T-cell (primary cell): Measurements from ENCODE around the gene CNTNAP5. TPM values are rescaled to one million over a fixed set of nuclear protein-coding genes. Genes with fewer than 3 reads are reported as not detected.

ENCODE experiments used
- ATAC-seq, 4 experiments: fragments of 200-7000 bp in 3 of 4; fragments of 150-1000 bp in 1 of 4; cut with Tn5 transposase; replicated peaks in 1 of 4; 1 replicate in 3 of 4; 2 replicates in 1 of 4; pipeline ENCODE4 v1.10.0; 2021; ENCODE audit warnings: moderate library complexity in 3 of 4, mild to moderate bottlenecking in 2 of 4, moderate number of reproducible peaks in 1 of 4
- CTCF ChIA-PET, 2 donors: fragments of 300-600 bp; sonication (Branson Sonifier 250); formaldehyde crosslinking; loops; one replicate each; lab custom pipeline; 2022; ENCODE audit warnings: antibody characterized with exemption in 2 of 2; lab: Charles Lee
- POLR2A ChIA-PET, 2 donors: fragments of 300-600 bp; sonication (Branson Sonifier 250); formaldehyde crosslinking; loops; one replicate each; lab custom pipeline; 2022; ENCODE audit warnings: antibody characterized with exemption in 2 of 2; lab: Charles Lee
- DNase-seq, 35 experiments: peaks; one replicate each; pipeline versions ENCODE4 v3.0.0 to v3.0.0-alpha.2; 2013 to 2023
- H3K27ac ChIP-seq: one replicate; pipeline ENCODE4 v1.5.1; 2013; ENCODE audit warnings: low read length
- H3K27me3 ChIP-seq, 2 experiments: replicated peaks in 1 of 2; 1 replicate in 1 of 2; 2 replicates in 1 of 2; pipeline versions ENCODE4 v1.6.1 to v1.7.0; 2013; ENCODE audit warnings: low read length in 1 of 2, mixed read lengths in 1 of 2; ENCODE audit not compliant: control insufficient read depth in 2 of 2, insufficient read depth in 2 of 2; ENCODE audit errors: extremely low read depth in 1 of 2
- H3K36me3 ChIP-seq, 2 donors: 1 replicate in 1 of 2; 2 replicates in 1 of 2; pipeline versions ENCODE4 v1.6.1 to v1.7.0; 2013; ENCODE audit warnings: low read length in 1 of 2; ENCODE audit not compliant: control insufficient read depth in 2 of 2, insufficient read depth in 1 of 2; ENCODE audit errors: extremely low read depth in 1 of 2
- H3K4me1 ChIP-seq, 2 experiments: 1 replicate in 1 of 2; 2 replicates in 1 of 2; pipeline versions ENCODE4 v1.6.1 to v1.7.0; 2013; ENCODE audit warnings: low read length in 2 of 2, mixed read lengths in 1 of 2; ENCODE audit not compliant: insufficient read depth in 2 of 2, control insufficient read depth in 1 of 2; ENCODE audit errors: extremely low read depth in 1 of 2
- H3K4me3 ChIP-seq, 2 donors: 1 replicate in 1 of 2; 2 replicates in 1 of 2; pipeline versions ENCODE4 v1.5.1 to v1.7.0; 2013; ENCODE audit warnings: mild to moderate bottlenecking in 2 of 2, low read length in 1 of 2, moderate library complexity in 1 of 2; ENCODE audit not compliant: control insufficient read depth in 1 of 2; ENCODE audit errors: extremely low read depth in 1 of 2
- H3K9me3 ChIP-seq: 2 replicates; pipeline ENCODE4 v1.7.0; 2013
- H3K27ac Mint-ChIP-seq, 2 donors: one replicate each; pipeline ENCODE4 v1.8.0; 2020 to 2021; ENCODE audit warnings: mild to moderate bottlenecking in 2 of 2, mixed read lengths in 2 of 2
- H3K27me3 Mint-ChIP-seq, 2 donors: one replicate each; pipeline ENCODE4 v1.8.0; 2021 to 2022; ENCODE audit warnings: mixed read lengths in 2 of 2
- H3K36me3 Mint-ChIP-seq: one replicate; pipeline ENCODE4 v1.8.0; 2021; ENCODE audit warnings: mixed read lengths
- H3K4me1 Mint-ChIP-seq, 3 donors: one replicate each; pipeline ENCODE4 v1.8.0; 2020 to 2022; ENCODE audit warnings: mixed read lengths in 3 of 3, mild to moderate bottlenecking in 1 of 3
- H3K4me3 Mint-ChIP-seq, 3 donors: one replicate each; pipeline ENCODE4 v1.8.0; 2020 to 2022; ENCODE audit warnings: mild to moderate bottlenecking in 3 of 3, mixed read lengths in 3 of 3, moderate library complexity in 3 of 3
- H3K9me3 Mint-ChIP-seq, 3 donors: one replicate each; pipeline ENCODE4 v1.8.0; 2020 to 2022; ENCODE audit warnings: mixed read lengths in 3 of 3
- WGBS: methylation state at CpG from one replicate; pipeline ENCODE4 v1.1.5; 2013; ENCODE audit warnings: missing lambda C conversion rate; ENCODE audit not compliant: insufficient coverage; 5-methylcytosine and 5-hydroxymethylcytosine counted together
- total RNA-seq, 35 experiments: library from RNA in 6 of 35; stranded (reverse) in 6 of 35; fragments of 120-200 nt in 1 of 35; gene quantifications; one replicate each; pipeline versions ENCODE4 v1.2.1 to v1.2.4 and lab custom pipeline; 2013 to 2026

Gene CNTNAP5
- total RNA-seq, 5 donors from 2014 or later (not counting 1 experiment from before 2014, with no cell fraction given): not detected

DNA sequence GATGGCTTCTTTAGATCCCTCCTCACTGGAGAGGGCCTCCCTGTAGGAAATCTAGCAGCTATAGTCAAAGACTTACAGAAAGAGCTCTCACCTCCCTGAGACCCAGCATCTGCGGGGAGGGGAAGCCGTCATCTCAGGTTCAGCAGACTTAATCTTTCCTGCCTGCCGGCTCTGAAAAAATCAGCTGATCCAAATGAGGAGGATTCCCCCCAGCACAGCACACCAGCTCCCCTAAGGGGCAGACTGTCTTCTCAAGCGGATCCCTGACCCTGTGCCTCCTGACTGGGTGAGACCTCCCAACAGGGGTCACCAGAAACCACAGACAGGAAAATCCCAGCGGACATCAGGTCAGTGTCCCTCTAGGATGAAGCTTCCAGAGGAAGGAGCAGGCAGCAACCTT, 601.9 kb downstream of the CNTNAP5 start:
- H3K4me1 Mint-ChIP-seq: no peaks in the 10 kb centered on the region
- H3K4me3 ChIP-seq: no peak overlapping the region
- no peak overlapping the region for H3K4me3 Mint-ChIP-seq

DNA sequence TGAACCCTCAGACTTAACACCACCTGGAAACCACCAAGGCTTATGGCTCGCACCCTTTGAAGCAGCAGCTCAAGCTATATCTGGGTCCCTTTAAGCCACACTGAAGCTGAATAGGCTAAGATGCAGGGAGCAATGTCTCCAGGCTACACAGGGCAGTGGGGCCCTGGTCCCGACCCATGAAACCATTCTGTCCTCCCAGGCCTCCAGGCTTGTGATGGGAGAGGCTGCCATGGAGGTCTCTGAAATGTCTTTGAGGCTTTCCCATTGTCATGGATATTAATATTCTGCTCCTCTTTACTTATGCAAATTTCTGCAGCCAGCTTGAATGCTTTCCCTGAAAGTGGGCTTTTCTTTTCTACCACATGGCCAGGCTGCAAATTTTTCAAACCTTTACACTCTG, 608.7 kb downstream of the CNTNAP5 start:
- ATAC-seq: no peak
- ChIA-PET CTCF (no interaction called here), POLR2A (no interaction called here)
- no peaks in the 10 kb centered on the region for H3K4me1 ChIP-seq
- Mint-ChIP-seq H3K9me3 (peaks cover 12 to 18% (median 17%) of the 10 kb centered on the region in 3 donors), H3K27ac (no peak overlapping the region), H3K4me1 (no peaks in the 10 kb centered on the region), H3K27me3 (no peaks in the 10 kb centered on the region), H3K4me3 (no peak overlapping the region), H3K36me3 (no peaks in the 10 kb centered on the region)
- 100% methylated on average over 1 of the region's 2 CpGs for WGBS
- no peak overlapping the region for H3K4me3 ChIP-seq
- H3K27me3 ChIP-seq: no peaks in the 10 kb centered on the region
- H3K36me3 ChIP-seq: no peaks in the 10 kb centered on the region
- no peak overlapping the region for H3K27ac ChIP-seq
- H3K9me3 ChIP-seq: no peaks in the 10 kb centered on the region
- DNase-seq: no peak

More for the DNA sequence above, 601.9 kb downstream of the CNTNAP5 start:
- Mint-ChIP-seq H3K36me3 (no peaks in the 10 kb centered on the region), H3K27me3 (no peaks in the 10 kb centered on the region), H3K27ac (no peak overlapping the region), H3K9me3 (peaks cover 3 to 28% (median 8%) of the 10 kb centered on the region in 3 donors)
- Histone ChIP-seq H3K9me3 (no peaks in the 10 kb centered on the region), H3K27ac (no peak overlapping the region), H3K36me3 (no peaks in the 10 kb centered on the region), H3K27me3 (no peaks in the 10 kb centered on the region), H3K4me1 (no peaks in the 10 kb centered on the region)
- ATAC-seq (no peak), DNase-seq (no peak)
- ChIA-PET POLR2A (no interaction called here), CTCF (no interaction called here)
- 90% methylated on average over 5 of the region's 5 CpGs for WGBS

DNA sequence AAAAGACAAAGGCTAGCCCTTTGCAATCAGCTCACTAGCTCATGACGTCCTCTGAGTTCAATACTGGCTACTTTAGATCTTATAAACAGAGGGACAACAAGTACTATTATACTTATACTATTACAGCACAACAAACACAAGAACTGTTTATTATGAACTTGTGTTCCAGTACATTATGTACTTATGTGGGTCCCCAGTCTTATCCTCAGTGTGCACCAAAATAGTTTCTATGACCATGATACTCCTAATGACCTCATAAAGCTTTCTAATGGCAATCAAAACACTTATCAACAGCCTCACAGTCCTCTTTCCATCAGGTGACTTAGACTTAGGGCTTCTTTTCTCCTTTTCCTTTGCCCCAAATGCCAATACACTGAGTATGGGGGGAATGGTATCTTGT, 614.4 kb downstream of the CNTNAP5 start:
- CTCF ChIA-PET: no interaction called here
- H3K9me3 Mint-ChIP-seq: peaks cover 8 to 9% (median 8%) of the 10 kb centered on the region in 3 donors
- H3K27ac Mint-ChIP-seq: no peak overlapping the region
- H3K4me3 ChIP-seq: no peak overlapping the region
- ATAC-seq (no peak), DNase-seq (no peak)
- WGBS: no CpG with 5 or more reads among the region's 1 CpG
- H3K36me3 ChIP-seq: no peaks in the 10 kb centered on the region
- H3K4me1 ChIP-seq: no peaks in the 10 kb centered on the region
- H3K27ac ChIP-seq: no peak overlapping the region
- H3K27me3 ChIP-seq: no peaks in the 10 kb centered on the region
- H3K4me3 Mint-ChIP-seq: no peak overlapping the region
- no peaks in the 10 kb centered on the region for H3K9me3 ChIP-seq
- no peaks in the 10 kb centered on the region for H3K27me3 Mint-ChIP-seq
- no peaks in the 10 kb centered on the region for H3K36me3 Mint-ChIP-seq
- no peaks in the 10 kb centered on the region for H3K4me1 Mint-ChIP-seq
- POLR2A ChIA-PET: no interaction called here

GRCh38 chr2:124640221-124640750, 615.2 kb downstream of the CNTNAP5 start:
- WGBS: 100% methylated on average over 2 of the region's 15 CpGs
- H3K27ac Mint-ChIP-seq: no peak overlapping the region
- no peaks in the 10 kb centered on the region for H3K9me3 ChIP-seq
- H3K36me3 ChIP-seq: no peaks in the 10 kb centered on the region
- H3K9me3 Mint-ChIP-seq: peaks cover 8 to 9% (median 8%) of the 10 kb centered on the region in 3 donors
- no peaks in the 10 kb centered on the region for H3K27me3 ChIP-seq
- no peak overlapping the region for H3K4me3 ChIP-seq
- CTCF ChIA-PET: no interaction called here
- DNase-seq (no peak), ATAC-seq (no peak)
- POLR2A ChIA-PET: no interaction called here
- no peak overlapping the region for H3K27ac ChIP-seq
- H3K4me1 ChIP-seq: no peaks in the 10 kb centered on the region
- H3K4me1 Mint-ChIP-seq: no peaks in the 10 kb centered on the region
- no peak overlapping the region for H3K4me3 Mint-ChIP-seq
- no peaks in the 10 kb centered on the region for H3K36me3 Mint-ChIP-seq
- H3K27me3 Mint-ChIP-seq: no peaks in the 10 kb centered on the region

- Histone ChIP-seq H3K36me3 (no peaks in the 10 kb centered on the region), H3K9me3 (no peaks in the 10 kb centered on the region), H3K4me3 (no peak overlapping the region), H3K4me1 (no peaks in the 10 kb centered on the region), H3K27ac (no peak overlapping the region), H3K27me3 (no peaks in the 10 kb centered on the region)
- ATAC-seq: no peak
- ChIA-PET POLR2A (no interaction called here), CTCF (no interaction called here)
- no peaks in the 10 kb centered on the region for H3K4me1 Mint-ChIP-seq
- H3K27me3 Mint-ChIP-seq: no peaks in the 10 kb centered on the region
- no peak for DNase-seq
- 50% methylated on average over 3 of the region's 4 CpGs for WGBS
- no peaks in the 10 kb centered on the region for H3K36me3 Mint-ChIP-seq
- H3K27ac Mint-ChIP-seq: no peak overlapping the region
- H3K9me3 Mint-ChIP-seq: peaks cover 3% of the 10 kb centered on the region in 3 donors
- no peak overlapping the region for H3K4me3 Mint-ChIP-seq
These were observed 621.2 kb downstream of the CNTNAP5 start for GRCh38 chr2:124646166-124646815.

GRCh38 chr2:124647245-124647644, 622.2 kb downstream of the CNTNAP5 start:
- Histone ChIP-seq H3K9me3 (no peaks in the 10 kb centered on the region), H3K36me3 (no peaks in the 10 kb centered on the region), H3K27me3 (no peaks in the 10 kb centered on the region), H3K27ac (no peak overlapping the region), H3K4me3 (no peak overlapping the region), H3K4me1 (no peaks in the 10 kb centered on the region)
- ChIA-PET CTCF (interaction anchor here in 1 of 2 donors (0.6 kb wide), 1 partner anchor 430 kb away, joined by 3 read pairs; no protein-coding TSS in a partner anchor), POLR2A (no interaction called here)
- ATAC-seq (no peak), DNase-seq (no peak)
- H3K9me3 Mint-ChIP-seq: peaks cover 3% of the 10 kb centered on the region in 3 donors
- H3K27me3 Mint-ChIP-seq: no peaks in the 10 kb centered on the region
- no peaks in the 10 kb centered on the region for H3K4me1 Mint-ChIP-seq
- H3K27ac Mint-ChIP-seq: no peak overlapping the region
- no peak overlapping the region for H3K4me3 Mint-ChIP-seq
- 80% methylated on average over 1 of the region's 3 CpGs for WGBS
- H3K36me3 Mint-ChIP-seq: no peaks in the 10 kb centered on the region
